ENCODE measurements around the gene CEND1.

GRCh38 chr11:820655-821511 is 31.0 kb upstream of the CEND1 start:
- TF ChIP-seq, protein P1, sequence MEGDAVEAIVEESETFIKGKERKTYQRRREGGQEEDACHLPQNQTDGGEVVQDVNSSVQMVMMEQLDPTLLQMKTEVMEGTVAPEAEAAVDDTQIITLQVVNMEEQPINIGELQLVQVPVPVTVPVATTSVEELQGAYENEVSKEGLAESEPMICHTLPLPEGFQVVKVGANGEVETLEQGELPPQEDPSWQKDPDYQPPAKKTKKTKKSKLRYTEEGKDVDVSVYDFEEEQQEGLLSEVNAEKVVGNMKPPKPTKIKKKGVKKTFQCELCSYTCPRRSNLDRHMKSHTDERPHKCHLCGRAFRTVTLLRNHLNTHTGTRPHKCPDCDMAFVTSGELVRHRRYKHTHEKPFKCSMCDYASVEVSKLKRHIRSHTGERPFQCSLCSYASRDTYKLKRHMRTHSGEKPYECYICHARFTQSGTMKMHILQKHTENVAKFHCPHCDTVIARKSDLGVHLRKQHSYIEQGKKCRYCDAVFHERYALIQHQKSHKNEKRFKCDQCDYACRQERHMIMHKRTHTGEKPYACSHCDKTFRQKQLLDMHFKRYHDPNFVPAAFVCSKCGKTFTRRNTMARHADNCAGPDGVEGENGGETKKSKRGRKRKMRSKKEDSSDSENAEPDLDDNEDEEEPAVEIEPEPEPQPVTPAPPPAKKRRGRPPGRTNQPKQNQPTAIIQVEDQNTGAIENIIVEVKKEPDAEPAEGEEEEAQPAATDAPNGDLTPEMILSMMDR (IDR thresholded peaks at IDR 0.05) = peak in 1 of 6 experiments; percentile 36
- TF ChIP-seq EP300 (IDR thresholded peaks at IDR 0.05) (no peak), POLR2A (IDR thresholded peaks at IDR 0.05) (peak in 1 of 4 donors; percentile 48)
